ENCODE data around the gene GALNT9.
"Not testable (repeated sequence)": the region's sequence is repeated elsewhere in the genome, so short reads cannot be mapped to it uniquely, and the experiment has no call there.

GALNT9 gene

GRCh38 chr12:132196873-132197390 lies 132.5 kb downstream of the GALNT9 start:
- no peak for DNase-seq (ENCODE audit: low read depth)

DNA sequence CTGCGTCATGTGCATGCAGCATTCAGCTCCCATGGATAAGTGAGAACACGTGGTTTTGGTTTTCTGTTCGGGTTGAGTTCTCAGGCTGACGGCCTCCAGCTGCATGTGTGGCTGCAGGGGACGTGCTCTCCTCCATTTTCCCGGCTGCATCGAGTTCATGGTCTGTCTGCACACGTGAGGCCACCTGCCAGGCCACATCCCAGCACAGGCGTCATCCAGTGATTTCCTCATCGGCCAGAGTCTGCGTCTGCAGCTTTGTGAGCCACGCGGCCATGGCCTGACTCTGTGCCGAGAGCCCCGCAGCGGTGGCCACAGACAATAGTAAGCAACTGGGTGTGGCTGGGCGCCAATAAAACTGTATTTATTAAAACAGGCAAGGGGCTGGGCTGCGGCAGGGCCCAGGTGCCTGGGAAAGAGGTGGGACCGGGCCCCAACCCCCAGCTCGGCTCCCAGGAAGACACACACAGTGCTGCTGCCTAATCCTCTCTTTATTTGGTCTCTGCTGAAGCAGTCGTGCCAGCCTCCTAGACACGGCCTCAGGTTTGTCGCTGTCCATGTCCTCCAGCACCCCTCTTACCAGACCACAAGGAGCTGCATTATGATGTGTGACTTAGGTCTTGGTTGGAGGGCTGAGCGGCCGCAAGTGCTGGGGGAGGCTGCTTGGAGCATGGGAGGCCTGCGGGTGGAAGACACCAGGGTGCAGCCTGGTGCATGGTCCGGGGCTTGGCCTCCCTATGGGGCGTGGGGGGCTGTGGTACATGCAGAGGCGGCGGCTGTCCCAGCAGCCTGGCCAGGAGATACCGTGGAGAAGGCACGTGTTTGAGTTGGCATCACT lies 133.1 kb downstream of the GALNT9 start:
- no peak for DNase-seq (ENCODE audit: low read depth)

- DNase-seq (ENCODE audit: low read depth): not testable (repeated sequence)
Observed at GRCh38 chr12:132195242-132195641, 134.1 kb downstream of the GALNT9 start.

GRCh38 chr12:132194556-132194955 lies 134.8 kb downstream of the GALNT9 start:
- no peak for DNase-seq (ENCODE audit: low read depth)

- DNase-seq (ENCODE audit: low read depth): no peak
Observed at GRCh38 chr12:132194056-132194455, 135.3 kb downstream of the GALNT9 start.

DNA sequence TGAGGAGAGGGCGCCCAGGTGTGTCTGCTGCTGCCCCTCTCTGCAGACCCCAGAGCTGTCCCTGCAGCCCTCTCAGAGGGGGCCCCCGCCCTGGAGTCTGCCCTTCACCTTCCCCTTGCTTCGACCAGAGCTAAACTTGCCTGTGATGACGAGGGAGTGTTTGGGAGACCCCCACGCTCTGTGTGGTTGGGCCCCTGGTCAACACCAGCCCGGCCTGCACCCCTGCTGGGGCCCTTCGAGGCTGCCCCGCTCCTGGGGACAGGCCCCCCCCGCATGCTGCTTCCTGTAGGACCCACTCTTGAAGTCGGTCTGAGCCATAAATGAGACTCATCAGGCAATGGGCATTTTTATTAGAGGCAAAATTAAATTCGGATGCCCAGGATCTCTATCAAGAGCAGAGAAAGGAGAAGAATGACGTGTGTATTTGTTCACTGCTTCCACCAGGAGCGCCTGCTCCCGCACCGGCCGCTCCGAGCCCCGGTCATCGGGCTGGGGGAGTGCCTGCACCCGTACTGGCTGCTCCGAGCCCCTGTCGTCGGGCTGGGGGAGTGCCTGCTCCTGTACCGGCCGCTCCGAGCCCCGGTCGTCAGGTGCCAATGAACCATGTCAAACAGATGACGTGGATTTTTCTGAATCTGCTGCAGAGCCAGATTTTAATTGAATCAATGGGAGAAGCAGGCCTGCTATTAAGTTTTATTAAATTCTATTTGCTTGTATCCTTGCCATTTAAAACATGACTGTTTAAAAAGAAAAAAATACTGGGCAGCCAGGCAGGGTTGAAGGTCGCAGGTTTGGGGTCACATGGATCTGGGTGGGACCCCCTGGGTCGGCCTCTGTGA lies 137.5 kb downstream of the GALNT9 start:
- no peak for DNase-seq (ENCODE audit: low read depth)

GRCh38 chr12:132190834-132191500 lies 138.4 kb downstream of the GALNT9 start:
- no peak for DNase-seq (ENCODE audit: low read depth)

- no peak for DNase-seq (ENCODE audit: low read depth)
Observed at GRCh38 chr12:132190012-132190755, 139.2 kb downstream of the GALNT9 start.

GRCh38 chr12:132189378-132190011 lies 139.9 kb downstream of the GALNT9 start:
- peak; percentile 90 for DNase-seq (ENCODE audit: low read depth)

- DNase-seq (ENCODE audit: low read depth): no peak
Observed at GRCh38 chr12:132188916-132189325, 140.5 kb downstream of the GALNT9 start.

- no peak for DNase-seq (ENCODE audit: low read depth)
Observed at GRCh38 chr12:132188451-132188901, 140.9 kb downstream of the GALNT9 start.

DNA sequence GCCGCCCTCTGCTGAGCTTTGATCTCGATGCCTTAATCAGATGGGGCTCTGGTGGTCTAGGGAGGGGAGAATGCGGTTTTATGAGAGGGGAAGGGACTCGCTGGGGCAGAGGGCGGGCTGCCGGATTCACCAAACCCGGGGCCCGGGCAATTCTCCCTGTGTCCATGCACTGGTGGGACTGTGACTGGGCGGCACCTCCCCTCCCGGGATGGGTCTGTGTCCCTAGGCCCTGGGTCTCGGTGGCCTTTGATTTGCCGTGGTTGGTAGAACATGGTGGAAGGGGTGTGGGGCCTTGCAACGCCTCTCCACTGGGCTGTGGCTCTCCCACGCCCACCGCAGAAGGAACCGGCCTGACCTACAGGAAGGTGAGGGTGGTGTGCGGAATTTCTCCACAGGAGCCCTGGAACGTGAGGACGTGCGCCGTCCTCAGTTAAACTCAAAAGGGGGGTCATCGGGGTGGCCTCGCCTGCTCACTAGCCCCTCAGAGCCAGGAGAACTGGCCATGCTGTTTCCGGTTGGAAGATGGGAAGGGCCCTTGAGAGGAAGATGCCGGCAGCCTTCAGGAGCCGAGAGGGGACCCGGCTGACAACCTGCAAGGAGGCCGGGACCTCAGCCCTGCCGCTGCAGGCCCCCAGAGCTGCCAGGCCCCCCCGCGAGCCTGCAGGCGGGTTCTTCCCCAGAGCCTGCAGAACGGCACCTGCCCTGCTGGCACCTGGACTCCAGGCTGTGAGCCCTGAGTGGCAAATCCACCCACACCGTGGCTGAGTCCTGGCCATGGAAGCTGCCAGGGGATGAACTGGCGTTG lies 141.5 kb downstream of the GALNT9 start:
- DNase-seq (ENCODE audit: low read depth): no peak

DNA sequence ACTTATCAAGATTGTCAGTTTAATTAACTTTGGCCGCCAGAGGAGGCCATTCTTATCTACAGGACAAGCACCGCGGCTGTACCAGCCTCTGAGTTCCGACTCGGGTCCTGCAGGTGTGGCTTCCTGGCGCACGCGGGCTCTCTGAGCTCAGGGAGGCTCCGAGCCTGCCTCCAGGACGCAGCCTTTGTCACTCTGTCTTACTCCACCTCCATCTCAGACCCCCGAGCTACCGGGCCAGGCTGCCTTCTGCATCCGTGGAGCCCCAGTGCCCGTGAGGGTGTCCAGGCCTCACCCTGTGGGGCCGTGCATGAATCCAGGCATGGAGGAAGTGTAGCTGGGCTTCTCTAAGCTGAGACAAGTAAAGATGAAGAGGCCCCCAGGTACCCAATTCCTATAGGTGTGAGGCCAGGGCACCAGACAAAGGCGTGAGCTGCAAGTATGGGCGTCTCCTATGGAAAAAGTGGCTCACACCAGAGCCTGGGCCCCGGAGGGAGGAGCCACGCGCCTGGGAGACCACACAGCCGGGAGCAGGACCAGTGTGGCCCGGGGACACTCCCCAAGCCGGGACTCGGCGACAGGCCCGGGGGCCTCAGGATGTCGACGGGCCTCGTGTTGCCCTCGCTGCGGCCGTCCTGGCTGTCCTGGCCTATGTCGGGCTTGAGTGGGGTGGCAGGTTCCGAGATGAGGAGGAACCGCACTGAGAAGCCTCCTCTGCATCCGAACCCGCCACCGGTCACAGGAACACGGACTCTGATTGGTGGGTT lies 142.3 kb downstream of the GALNT9 start:
- no peak for DNase-seq (ENCODE audit: low read depth)

GRCh38 chr12:132186208-132186856 lies 143.1 kb downstream of the GALNT9 start:
- DNase-seq (ENCODE audit: low read depth): no peak

DNA sequence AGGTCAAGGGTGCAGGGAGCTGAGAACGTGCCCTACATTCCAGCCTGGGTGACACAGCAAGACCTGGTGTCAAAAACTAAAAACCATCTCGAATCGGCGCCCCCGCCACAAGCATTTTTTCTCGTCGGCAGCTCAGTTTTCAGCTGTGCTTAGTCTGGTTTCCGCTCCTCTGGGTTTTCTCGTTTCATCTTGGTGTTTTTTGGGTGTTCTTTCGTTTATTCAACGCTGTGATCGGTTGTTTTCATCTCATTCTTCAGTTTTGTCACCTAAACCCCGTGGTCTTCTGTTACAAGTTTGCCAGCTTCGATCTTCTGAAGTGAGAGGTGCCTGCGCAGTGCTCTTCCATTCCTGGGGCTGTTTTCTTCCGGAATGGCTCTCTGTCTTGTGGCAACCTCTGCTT lies 143.7 kb downstream of the GALNT9 start:
- DNase-seq (ENCODE audit: low read depth): no peak

- no peak for DNase-seq (ENCODE audit: low read depth)
Observed at GRCh38 chr12:132182711-132183365, 146.6 kb downstream of the GALNT9 start.

- no peak for DNase-seq (ENCODE audit: low read depth)
Observed at GRCh38 chr12:132182206-132182710, 147.1 kb downstream of the GALNT9 start.

DNA sequence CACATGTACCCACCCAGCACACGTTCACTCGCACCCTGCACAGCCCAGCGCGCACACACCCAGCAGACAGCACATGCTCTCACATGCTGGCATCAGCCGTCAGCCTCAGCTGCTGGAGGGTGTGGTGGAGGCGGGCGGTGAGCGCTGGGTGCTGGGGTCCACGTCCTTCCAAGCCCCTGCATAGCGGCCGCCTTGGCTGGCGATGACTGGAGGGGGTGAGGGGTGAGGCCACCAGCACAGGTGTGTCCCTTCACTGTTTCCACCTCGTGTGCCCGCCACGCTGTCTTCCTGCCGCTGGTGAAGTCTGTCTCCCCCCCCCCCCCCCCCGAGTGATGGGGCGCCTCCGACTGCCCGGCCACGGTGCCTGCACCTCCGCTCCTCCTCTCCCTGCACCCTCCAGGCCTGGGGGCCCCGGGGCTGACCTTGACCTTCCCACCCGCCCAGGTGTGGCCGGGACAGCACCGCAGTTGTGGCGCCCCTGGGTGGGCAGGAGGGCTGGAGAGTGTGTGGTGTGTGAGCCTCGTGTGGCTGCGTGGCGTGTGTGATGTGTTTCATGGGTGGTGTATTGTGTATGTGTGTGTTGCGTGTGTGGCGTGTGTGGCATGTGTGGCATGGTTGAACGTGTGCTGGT lies 147.7 kb downstream of the GALNT9 start:
- DNase-seq (ENCODE audit: low read depth): no peak

Measured in stimulated activated CD4-positive, alpha-beta T cell treated with anti-CD3 and anti-CD28 coated beads, Interleukin-2, amount 100 ng/mL, for 4 hours (primary cell).